GM19043 (cell line): Measurements from ENCODE around the gene ZNF747.

Experiments used
- ATAC-seq: cut with Tn5 transposase; IDR thresholded peaks from one replicate; pipeline ENCODE4 v1.9.1; 2021; ENCODE audit warnings: low read depth; ENCODE audit not compliant: unreplicated experiment

The ZNF747 gene

GRCh38 chr16:30519120-30520049 lies 15.3 kb downstream of the ZNF747 start:
- ATAC-seq: no peak

- no peak for ATAC-seq
These were observed 16.1 kb downstream of the ZNF747 start for GRCh38 chr16:30518552-30518951.

GRCh38 chr16:30515275-30515674 lies 19.4 kb downstream of the ZNF747 start:
- ATAC-seq: no peak

- ATAC-seq: no peak
These were observed 23.1 kb downstream of the ZNF747 start for GRCh38 chr16:30511509-30511908.

GRCh38 chr16:30510376-30510938 lies 24.2 kb downstream of the ZNF747 start:
- ATAC-seq: no peak

GRCh38 chr16:30509081-30509765 lies 25.4 kb downstream of the ZNF747 start:
- no peak for ATAC-seq

GRCh38 chr16:30503403-30504296 lies 31.0 kb downstream of the ZNF747 start:
- no peak for ATAC-seq

- no peak for ATAC-seq
These were observed 35.4 kb downstream of the ZNF747 start for GRCh38 chr16:30499284-30499683.

GRCh38 chr16:30494709-30495108 lies 39.9 kb downstream of the ZNF747 start:
- ATAC-seq: no peak

- ATAC-seq: no peak
These were observed 40.6 kb downstream of the ZNF747 start for GRCh38 chr16:30493941-30494488.

- ATAC-seq: no peak
These were observed 42.8 kb downstream of the ZNF747 start for GRCh38 chr16:30491744-30492308.

GRCh38 chr16:30491229-30491628 lies 43.4 kb downstream of the ZNF747 start:
- no peak for ATAC-seq

- no peak for ATAC-seq
These were observed 44.4 kb downstream of the ZNF747 start for GRCh38 chr16:30490210-30490609.

GRCh38 chr16:30488764-30489605 lies 45.7 kb downstream of the ZNF747 start:
- no peak for ATAC-seq

- ATAC-seq: no peak
These were observed 48.7 kb downstream of the ZNF747 start for GRCh38 chr16:30485818-30486436.

GRCh38 chr16:30484887-30485286 lies 49.8 kb downstream of the ZNF747 start:
- ATAC-seq: no peak

GRCh38 chr16:30482366-30482765 lies 52.3 kb downstream of the ZNF747 start:
- no peak for ATAC-seq

- ATAC-seq: no peak
These were observed 53.3 kb downstream of the ZNF747 start for GRCh38 chr16:30481381-30481780.
